GM19043 (cell line): ENCODE data around the gene AMBP.
"Not testable (repeated sequence)": the region's sequence is repeated elsewhere in the genome, so short reads cannot be mapped to it uniquely, and the experiment has no call there.

ENCODE experiments used
- ATAC-seq: cut with Tn5 transposase; IDR thresholded peaks from one replicate; pipeline ENCODE4 v1.9.1; 2021; ENCODE audit warnings: low read depth; ENCODE audit not compliant: unreplicated experiment

Gene AMBP

DNA sequence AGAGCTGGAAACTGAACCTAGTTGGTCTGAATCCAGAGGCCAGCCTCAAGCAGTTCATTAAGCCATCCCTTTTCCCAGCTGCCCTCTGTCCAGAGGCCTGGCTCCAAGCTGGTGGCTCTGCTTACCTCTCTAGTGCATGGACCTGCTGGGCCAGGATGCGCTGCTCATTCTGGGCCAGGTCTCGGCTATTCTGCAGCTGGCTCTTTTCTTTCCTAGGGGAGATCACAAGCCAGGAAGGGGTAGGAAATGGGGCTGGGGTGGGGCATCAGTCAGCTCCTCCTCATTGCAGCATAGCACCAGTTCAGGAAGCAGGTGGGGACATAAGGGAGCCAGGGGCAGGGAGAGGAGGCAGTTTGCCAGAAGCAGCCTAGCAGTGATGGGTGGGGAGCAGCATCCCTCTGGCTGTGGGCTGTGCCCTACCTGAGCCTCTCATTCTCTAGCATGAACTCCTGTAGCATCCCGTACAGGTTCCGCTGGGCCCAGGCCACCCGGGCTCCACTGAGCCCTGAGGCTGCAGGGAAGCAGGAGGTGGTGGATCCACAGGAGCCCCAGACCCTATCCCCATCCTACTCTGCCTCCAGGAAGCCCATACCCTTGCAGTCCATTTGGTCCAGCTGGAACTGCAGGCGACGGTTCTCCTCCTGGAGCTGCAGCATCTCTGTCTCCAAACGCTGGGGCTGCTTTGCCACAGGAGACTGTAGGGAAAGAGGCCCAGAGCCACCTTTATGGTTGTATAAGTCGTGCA, 15.8 kb upstream of the AMBP start:
- ATAC-seq = no peak

DNA sequence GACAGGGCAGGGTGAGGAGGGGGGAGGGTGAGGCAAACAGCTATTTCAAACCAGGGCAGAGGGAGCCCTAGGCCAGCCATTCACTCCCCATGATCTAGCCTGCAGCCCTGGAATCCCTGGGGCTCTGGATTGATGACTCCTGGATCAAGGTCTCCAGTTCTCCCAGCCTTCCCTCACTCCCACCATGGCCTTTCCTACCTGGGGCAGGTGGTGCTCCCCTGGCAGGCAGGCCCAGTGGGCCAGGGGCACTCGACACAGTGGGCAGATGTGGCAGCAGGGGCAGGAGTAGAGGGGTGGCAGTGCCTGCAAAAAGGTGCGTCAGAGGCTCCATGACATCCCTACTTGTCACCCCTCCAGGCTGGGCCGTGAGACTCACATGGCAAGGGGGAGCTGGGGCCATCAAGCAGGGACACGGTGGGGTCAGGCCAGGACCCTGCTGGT, 15.0 kb upstream of the AMBP start:
- ATAC-seq = no peak

GRCh38 chr9:114092336-114092735, 14.2 kb upstream of the AMBP start:
- no peak for ATAC-seq

GRCh38 chr9:114091711-114092110, 13.6 kb upstream of the AMBP start:
- ATAC-seq = no peak

GRCh38 chr9:114090798-114091197, 12.7 kb upstream of the AMBP start:
- no peak for ATAC-seq

GRCh38 chr9:114089206-114089840, 11.2 kb upstream of the AMBP start:
- ATAC-seq = no peak

DNA sequence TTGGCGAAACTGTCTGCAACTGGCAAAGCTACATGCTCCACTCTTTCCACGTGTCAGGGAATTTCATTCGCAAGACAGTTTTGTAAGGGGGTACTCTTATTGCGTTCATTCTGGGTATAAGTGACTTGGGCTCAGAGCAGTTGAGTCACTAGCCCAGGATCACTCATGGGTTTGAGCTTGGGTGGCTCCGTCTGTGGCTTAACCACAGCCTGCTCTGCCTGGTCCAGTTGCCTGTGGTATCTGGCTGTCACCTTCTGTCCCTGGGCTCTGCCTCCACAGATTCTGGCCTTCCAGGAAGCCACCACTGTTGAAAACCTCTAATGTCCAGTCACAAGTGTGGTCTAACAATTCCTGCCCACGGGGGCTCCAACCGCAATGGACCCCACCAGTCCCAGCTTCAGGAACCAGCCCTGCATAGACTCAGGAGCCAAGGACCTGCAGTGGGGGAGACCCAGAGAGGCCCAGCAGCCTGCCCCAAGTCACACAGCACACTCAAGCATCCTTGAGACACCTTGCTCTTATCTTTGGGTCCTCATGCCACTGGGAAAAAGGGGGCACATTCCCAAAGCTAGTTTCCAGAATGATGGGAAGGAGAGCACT, 10.6 kb upstream of the AMBP start:
- no peak for ATAC-seq

GRCh38 chr9:114087721-114088120, 9.6 kb upstream of the AMBP start:
- ATAC-seq = no peak

DNA sequence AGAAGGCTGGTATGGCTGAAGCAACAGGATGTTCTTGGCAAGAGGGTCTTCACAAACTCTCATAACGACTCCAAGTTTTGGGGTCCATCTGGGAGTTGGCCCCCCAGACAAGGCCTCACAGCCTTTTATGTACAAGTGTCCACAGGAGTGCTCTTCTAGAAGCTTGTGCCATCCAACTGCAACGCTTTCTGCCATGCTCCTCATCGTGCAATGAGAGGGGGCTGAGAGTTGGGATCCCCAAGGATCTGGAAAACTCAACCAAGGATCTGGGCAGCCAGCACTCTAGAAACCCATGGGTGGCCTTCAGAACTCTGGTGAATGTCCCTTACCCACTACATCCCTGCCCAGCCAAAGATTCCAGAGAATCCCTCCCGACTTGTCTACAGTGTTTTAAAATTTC, 8.5 kb upstream of the AMBP start:
- ATAC-seq = no peak

GRCh38 chr9:114086009-114086408, 7.9 kb upstream of the AMBP start:
- ATAC-seq = no peak

GRCh38 chr9:114085387-114085789, 7.3 kb upstream of the AMBP start:
- no peak for ATAC-seq

DNA sequence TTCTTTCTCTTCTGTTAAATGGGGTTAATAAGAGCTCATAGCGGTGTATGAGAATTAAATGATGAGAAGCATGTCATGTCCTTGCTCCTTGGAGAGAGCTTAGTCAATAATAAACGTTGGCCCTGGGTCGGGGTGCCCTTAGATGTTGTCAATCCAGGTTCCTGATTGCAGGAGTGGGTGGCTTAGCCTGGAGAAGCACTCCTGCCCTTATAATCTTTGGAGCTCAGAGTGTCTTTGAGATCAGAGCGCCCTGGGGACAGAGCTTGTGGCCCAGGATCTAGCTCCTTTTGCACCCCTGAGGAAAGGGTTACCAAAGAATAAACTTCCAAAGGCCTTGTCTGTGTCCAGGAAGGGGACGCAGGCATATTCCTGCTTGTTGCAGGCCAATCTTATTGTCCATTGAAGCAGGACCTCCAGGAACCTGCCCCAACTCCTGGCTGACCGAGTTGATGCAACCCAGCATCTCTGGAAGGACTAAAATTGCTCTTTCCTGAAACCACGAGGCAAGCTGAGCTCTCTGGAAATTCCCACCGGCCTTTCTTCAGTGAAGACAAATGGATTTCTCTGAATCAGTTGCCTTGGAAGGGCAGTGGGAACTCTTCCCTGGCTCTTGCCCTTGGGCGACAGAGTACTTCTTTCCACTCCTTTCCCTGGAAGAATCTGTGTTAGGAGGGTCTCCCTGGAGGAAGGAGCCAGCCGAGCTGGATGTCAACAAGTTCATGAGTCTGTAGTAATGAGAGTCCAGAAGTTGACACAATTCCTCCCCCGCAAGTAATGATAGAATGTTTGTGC, 6.4 kb upstream of the AMBP start:
- no peak for ATAC-seq

GRCh38 chr9:114083666-114084065, 5.6 kb upstream of the AMBP start:
- no peak for ATAC-seq

GRCh38 chr9:114082763-114083412, 4.8 kb upstream of the AMBP start:
- not testable (repeated sequence) for ATAC-seq

DNA sequence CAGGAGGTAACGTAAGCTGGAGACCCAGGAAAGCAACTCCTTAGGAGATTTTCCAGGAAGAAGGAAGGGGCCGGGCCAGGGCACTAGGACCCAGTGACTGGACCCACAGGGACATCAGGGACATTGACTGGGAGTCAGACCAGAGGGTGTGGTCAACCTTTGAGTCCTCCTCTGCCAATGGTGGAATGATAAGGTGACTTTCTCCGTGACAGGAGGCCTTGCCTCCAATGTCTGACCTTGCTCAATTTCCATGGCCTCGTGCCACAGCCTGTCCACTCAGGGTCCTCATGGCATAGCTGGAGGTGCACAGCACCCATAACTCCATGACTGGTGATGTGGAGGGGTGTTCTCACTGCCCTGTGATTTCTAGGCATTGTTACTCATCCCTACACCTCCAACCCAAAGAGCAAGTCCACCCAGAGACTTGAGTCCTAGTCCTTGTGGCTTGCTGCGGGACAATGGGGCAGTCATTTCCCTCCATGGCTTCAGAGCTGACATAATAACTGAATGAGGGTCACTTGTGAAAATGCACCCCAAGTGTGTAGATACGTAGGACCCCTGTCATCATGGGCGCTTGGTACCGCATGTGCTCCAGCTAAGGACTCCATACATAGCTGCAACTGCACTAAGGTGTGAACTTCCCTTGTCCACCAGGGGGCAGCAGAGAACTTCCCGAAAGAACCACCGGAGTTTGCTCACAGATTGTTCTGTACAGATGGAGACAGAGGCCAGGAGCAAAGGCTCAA, 4.1 kb upstream of the AMBP start:
- peak; percentile 68 for ATAC-seq

DNA sequence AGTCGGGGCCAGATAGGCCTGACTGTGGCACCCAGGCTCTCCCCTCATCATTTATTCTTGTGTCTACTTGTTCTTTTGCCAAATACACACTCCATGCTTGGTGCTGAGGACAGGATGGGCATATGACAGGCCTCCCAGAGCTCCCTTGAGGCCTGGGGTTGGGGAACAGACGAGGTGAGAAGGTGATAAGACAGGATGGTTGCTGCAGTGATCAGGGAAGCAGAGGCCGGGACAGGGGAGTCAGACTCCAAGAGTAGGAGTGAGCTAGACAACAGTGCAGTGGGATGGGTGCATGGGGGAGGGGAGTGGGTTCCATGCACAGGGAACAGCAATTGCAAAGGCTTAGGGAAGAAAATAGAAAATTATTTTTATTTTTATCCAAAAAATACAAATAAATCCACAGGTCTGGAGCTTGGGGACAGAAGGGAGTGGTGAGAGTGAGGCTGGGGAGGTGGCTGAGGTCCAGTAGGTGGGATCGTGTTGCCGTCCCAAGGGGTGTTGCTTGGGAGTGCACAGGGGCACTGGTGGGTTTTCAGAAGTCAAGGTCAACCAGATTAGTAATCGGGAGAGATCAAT, 3.4 kb upstream of the AMBP start:
- ATAC-seq = no peak

GRCh38 chr9:114080773-114081440, 2.8 kb upstream of the AMBP start:
- no peak for ATAC-seq

GRCh38 chr9:114080195-114080772, 2.2 kb upstream of the AMBP start:
- no peak for ATAC-seq

- no peak for ATAC-seq
These were observed 669 bp upstream of the AMBP start for GRCh38 chr9:114078781-114079156.
